Right lobe of liver (tissue), 6 donors: ENCODE data around the gene ZFYVE16. TPM values are rescaled to one million over a fixed set of nuclear protein-coding genes. Genes with fewer than 3 reads are reported as not detected.

Experiments used
- ATAC-seq, 4 donors: fragments of 200-7000 bp; cut with Tn5 transposase; one replicate each; pipeline ENCODE4 v1.9.1; 2020; ENCODE audit warnings: mild to moderate bottlenecking in 4 of 4, moderate library complexity in 4 of 4
- DNase-seq, 3 donors: peaks; one replicate each; pipeline ENCODE4 v3.0.0-alpha.2; 2020
- H3K27ac ChIP-seq, 3 donors: fragments of 200-600 bp; one replicate each; pipeline ENCODE4 v1.8.0; 2022
- H3K27me3 ChIP-seq, 2 donors: fragments of 200-600 bp; one replicate each; pipeline ENCODE4 v1.8.0; 2022
- H3K36me3 ChIP-seq, 4 donors: fragments of 200-600 bp; sonication (generic) in 1 of 4; one replicate each; pipeline versions ENCODE4 v1.5.1 to v1.8.0; 2017 to 2022; ENCODE audit warnings: control low read depth in 1 of 4
- H3K4me1 ChIP-seq, 4 donors: fragments of 200-600 bp; sonication (generic) in 1 of 4; one replicate each; pipeline versions ENCODE4 v1.5.1 to v1.8.0; 2017 to 2022; ENCODE audit warnings: control low read depth in 1 of 4
- H3K4me3 ChIP-seq, 3 donors: fragments of 200-600 bp; one replicate each; pipeline ENCODE4 v1.8.0; 2022
- H3K9me3 ChIP-seq, 4 donors: fragments of 200-600 bp; sonication (generic) in 1 of 4; one replicate each; pipeline versions ENCODE4 v1.5.1 to v1.8.0; 2017 to 2022; ENCODE audit warnings: control low read depth in 1 of 4
- CTCF ChIP-seq, 4 donors: fragments of 200-600 bp in 3 of 4; fragments of 450-650 bp in 1 of 4; IDR thresholded peaks; one replicate each; pipeline versions ENCODE4 v1.5.1 to v1.8.0; 2016 to 2022; ENCODE audit warnings: antibody characterized with exemption in 4 of 4, mild to moderate bottlenecking in 2 of 4
- POLR2A ChIP-seq: fragments of 450-650 bp; IDR thresholded peaks from one replicate; pipeline ENCODE4 v1.6.1; 2017; ENCODE audit warnings: antibody characterized with exemption, mild to moderate bottlenecking
- WGBS: methylation state at CpG from one replicate; pipeline ENCODE4 v1.1.6; 2018; ENCODE audit warnings: low coverage, low lambda C conversion rate; ENCODE audit not compliant: insufficient coverage; ENCODE audit errors: missing lambda C conversion rate; 5-methylcytosine and 5-hydroxymethylcytosine counted together
- intact Hi-C, 2 donors: fragments of 100-400 bp; cut with DNase I; formaldehyde crosslinking; loops; one replicate each; pipeline versions ENCODE4 v1.11.2 to v1.14.1; 2022
- total RNA-seq, 6 experiments: library from RNA; depleted of rRNA in 2 of 6; stranded (reverse); fragments of >200 nt in 2 of 6; fragmentation: NEBNext Ultra II Directional in 3 of 6; extraction: Animal tissue kit (Norgen Biotek cat#: 25700) in 3 of 6; gene quantifications; one replicate each; pipeline versions ENCODE4 v1.1.0 to v1.2.4, GENCODE V29; 2016 to 2023
- donor health status: DM: no; HTN: yes; CAD: no.
- donor health status: DM: no; HTN: no; CAD: no.
- donor health status: DM: no; HTN: no; CAD: no.
- donor health status: DM: no; HTN: yes; CAD: no.
- donor health status: DM: no; HTN: yes; CAD: no.

ZFYVE16 gene
- total RNA-seq, 6 experiments from 2014 or later, result 9.3 to 23.1 (median 14.0) TPM

- H3K27ac ChIP-seq, result no peak overlapping the region
- intact Hi-C loops, result no loop called here
- no peak for ATAC-seq
- peaks cover 0 to 9% (median 0%) of the 10 kb centered on the region in 4 donors for H3K4me1 ChIP-seq
- H3K4me3 ChIP-seq, result no peak overlapping the region
- no peaks in the 10 kb centered on the region for H3K9me3 ChIP-seq
- no peaks in the 10 kb centered on the region for H3K27me3 ChIP-seq
- H3K36me3 ChIP-seq, result peaks cover 0 to 12% (median 2%) of the 10 kb centered on the region in 4 donors
- 93% methylated on average over 8 of the region's 8 CpGs for WGBS
- no peak for DNase-seq
- TF ChIP-seq CTCF (IDR thresholded peaks at IDR 0.05), result no peak
Measured at GRCh38 chr5:80435476-80435875, 27.6 kb downstream of the ZFYVE16 start.

GRCh38 chr5:80437326-80437725, 29.5 kb downstream of the ZFYVE16 start:
- TF ChIP-seq POLR2A (no peak), CTCF (IDR thresholded peaks at IDR 0.05) (no peak)
- H3K27ac ChIP-seq, result no peak overlapping the region
- H3K36me3 ChIP-seq, result peaks cover 0 to 12% (median 2%) of the 10 kb centered on the region in 4 donors
- WGBS, result 67% methylated on average over 3 of the region's 3 CpGs
- peaks cover 0 to 9% (median 0%) of the 10 kb centered on the region in 4 donors for H3K4me1 ChIP-seq
- no peaks in the 10 kb centered on the region for H3K27me3 ChIP-seq
- no peak overlapping the region for H3K4me3 ChIP-seq
- no peak for ATAC-seq
- no peak for DNase-seq
- intact Hi-C loops, result no loop called here
- no peaks in the 10 kb centered on the region for H3K9me3 ChIP-seq

GRCh38 chr5:80438739-80439138, 30.9 kb downstream of the ZFYVE16 start:
- Histone ChIP-seq H3K27me3 (no peaks in the 10 kb centered on the region), H3K4me3 (no peak overlapping the region), H3K36me3 (peaks cover 0 to 12% (median 6%) of the 10 kb centered on the region in 4 donors), H3K4me1 (peaks cover 0 to 9% (median 0%) of the 10 kb centered on the region in 4 donors), H3K9me3 (no peaks in the 10 kb centered on the region), H3K27ac (no peak overlapping the region)
- intact Hi-C loops, result no loop called here
- TF ChIP-seq CTCF (IDR thresholded peaks at IDR 0.05), result no peak
- TF ChIP-seq POLR2A, result no peak
- DNase-seq (no peak), ATAC-seq (peak in 3 of 4 donors; percentile 45 to 57 (median 57))
- 34% methylated on average over 4 of the region's 4 CpGs for WGBS

GRCh38 chr5:80439213-80439612, 31.3 kb downstream of the ZFYVE16 start:
- Histone ChIP-seq H3K36me3 (peaks cover 0 to 13% (median 6%) of the 10 kb centered on the region in 4 donors), H3K4me1 (peaks cover 0 to 9% (median 0%) of the 10 kb centered on the region in 4 donors), H3K9me3 (no peaks in the 10 kb centered on the region), H3K27me3 (no peaks in the 10 kb centered on the region), H3K27ac (no peak overlapping the region), H3K4me3 (no peak overlapping the region)
- DNase-seq (no peak), ATAC-seq (peak; percentile 48 to 69 (median 52))
- intact Hi-C loops, result no loop called here
- no peak for TF ChIP-seq CTCF (IDR thresholded peaks at IDR 0.05)
- no peak for TF ChIP-seq POLR2A

- H3K4me3 ChIP-seq, result no peak overlapping the region
- H3K27me3 ChIP-seq, result no peaks in the 10 kb centered on the region
- no peak for TF ChIP-seq POLR2A
- peaks cover 0 to 9% (median 3%) of the 10 kb centered on the region in 4 donors for H3K36me3 ChIP-seq
- ATAC-seq (no peak), DNase-seq (no peak)
- H3K4me1 ChIP-seq, result peaks cover 0 to 9% (median 0%) of the 10 kb centered on the region in 4 donors
- H3K9me3 ChIP-seq, result no peaks in the 10 kb centered on the region
- intact Hi-C loops, result no loop called here
- no peak overlapping the region for H3K27ac ChIP-seq
Measured at GRCh38 chr5:80442742-80443141, 34.9 kb downstream of the ZFYVE16 start.
